HG02943 (cell line): ENCODE data around the gene ADGRL3.
"Not testable (repeated sequence)": the region's sequence is repeated elsewhere in the genome, so short reads cannot be mapped to it uniquely, and the experiment has no call there.

ENCODE experiments used
- ATAC-seq: cut with Tn5 transposase; IDR thresholded peaks from one replicate; pipeline ENCODE4 v1.9.1; 2021; ENCODE audit warnings: mild to moderate bottlenecking, low read depth, moderate library complexity; ENCODE audit not compliant: unreplicated experiment

ADGRL3 gene

DNA sequence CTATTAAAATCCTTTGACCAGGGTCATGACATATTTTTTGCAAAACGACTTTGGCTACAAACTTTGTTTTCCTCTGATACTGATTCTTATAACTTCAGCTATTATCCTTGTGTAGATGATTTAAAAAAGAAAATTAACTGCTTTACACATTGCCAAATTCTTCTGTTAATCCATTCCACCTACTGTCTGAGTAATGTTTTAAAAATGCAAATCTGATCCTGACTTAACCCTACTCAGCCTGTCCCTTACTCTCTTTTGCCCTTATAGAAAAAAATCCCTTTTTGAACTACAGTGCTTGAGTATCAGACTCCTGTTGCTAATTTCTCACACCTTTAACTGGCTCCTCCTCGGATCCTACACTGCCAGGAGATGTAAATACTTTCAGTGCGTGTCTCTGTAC, 723.1 kb downstream of the ADGRL3 start:
- no peak for ATAC-seq

DNA sequence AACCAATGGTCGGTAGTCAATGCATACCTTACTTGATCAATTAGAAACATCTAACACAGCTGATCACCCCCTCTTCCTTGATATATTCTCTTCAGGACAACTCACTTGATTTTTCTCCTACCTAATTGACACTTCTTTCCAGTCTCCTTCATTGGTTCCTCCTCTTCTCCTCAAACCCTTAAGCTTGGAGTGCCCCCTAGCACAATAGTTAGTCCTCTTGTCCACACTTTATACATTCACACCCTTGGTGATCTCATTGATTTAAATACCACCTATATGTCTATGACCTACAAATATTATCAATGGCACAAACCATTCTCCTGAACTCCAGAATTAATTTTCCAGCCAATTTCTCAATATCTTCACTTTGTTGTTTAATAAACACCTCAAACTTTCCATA, 724.0 kb downstream of the ADGRL3 start:
- no peak for ATAC-seq

DNA sequence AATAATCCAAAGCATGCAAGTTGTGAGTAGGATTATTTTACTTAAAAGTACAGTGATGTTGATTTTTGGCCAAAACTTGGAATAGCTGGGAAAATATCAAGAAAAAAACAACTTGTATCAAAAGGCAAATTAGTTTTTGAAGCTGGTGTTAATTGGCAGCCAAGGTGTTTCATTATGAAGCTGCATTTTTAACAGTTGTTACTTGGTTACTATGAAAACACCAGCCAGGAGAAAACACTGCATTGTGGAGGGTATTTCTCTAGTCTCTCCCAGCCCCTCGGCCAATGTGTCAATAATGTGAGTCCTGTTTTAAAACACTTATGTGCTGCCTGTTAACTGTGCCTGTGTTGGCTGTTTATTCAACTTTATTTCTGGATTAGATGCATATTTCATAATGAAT, 733.4 kb downstream of the ADGRL3 start:
- no peak for ATAC-seq

DNA sequence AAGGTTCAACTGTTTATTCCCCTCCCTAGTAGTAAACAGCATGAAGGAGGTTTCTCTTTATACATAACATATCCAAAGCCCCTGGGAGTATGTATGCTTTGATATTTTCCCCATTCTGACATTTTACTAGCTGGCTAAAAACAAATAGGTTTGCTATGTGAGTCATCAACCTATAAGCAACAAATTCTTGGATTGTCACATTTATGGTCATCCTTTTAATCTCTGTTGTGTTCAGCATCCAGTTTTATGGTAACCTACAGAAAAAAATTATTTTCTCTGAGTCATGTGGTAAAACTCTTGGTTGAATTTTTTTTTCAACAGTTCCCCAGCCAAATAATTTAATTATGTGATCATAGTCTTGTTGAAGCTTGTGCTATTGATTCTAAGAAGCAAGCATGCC, 734.1 kb downstream of the ADGRL3 start:
- no peak for ATAC-seq

DNA sequence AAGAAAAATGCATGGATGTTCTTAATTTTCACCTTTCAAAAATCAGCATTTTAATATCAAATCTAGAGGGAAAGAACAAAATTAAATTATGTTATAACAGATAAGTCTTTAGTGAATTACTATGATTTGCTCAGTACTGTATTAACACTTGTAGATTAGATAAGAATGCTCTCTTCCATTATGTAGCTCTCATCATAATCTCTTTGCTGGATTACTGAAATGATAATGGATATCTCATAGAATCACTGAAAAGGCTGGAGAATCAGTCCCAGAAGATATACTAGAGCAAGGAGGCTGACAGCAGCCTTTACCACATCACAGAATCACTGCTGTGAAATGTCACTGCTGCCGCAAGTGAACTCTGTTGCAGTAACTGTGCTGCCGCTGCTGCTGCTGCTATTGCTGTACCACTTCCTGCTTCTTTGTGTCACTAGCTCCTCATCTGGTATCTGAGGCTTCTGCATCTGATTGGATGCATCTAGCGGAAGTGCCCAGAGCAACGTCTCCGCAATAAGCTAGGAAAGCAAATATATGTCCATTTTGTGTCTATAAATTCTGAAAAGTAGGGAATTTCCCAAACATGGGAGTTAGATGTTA, 738.2 kb downstream of the ADGRL3 start:
- ATAC-seq = no peak

DNA sequence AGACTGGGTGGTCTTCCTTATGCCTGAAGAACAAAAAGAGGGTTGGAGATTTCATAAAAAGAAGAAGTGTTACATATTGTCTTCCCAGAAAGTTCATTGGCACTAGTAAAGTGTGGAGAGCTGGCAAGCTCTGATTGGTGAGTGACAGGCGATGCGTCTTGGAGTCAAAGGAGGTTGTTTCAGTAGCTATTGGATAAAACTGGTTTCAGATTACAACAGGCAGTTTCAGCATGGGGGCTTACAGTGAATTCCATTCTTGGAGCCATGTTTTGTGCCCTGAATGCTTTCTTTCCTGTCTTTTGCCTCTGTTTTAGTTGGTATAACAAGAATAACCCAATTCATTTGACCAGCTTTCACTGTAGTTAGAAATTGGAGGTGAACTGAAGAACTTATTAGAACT, 750.5 kb downstream of the ADGRL3 start:
- ATAC-seq = no peak

DNA sequence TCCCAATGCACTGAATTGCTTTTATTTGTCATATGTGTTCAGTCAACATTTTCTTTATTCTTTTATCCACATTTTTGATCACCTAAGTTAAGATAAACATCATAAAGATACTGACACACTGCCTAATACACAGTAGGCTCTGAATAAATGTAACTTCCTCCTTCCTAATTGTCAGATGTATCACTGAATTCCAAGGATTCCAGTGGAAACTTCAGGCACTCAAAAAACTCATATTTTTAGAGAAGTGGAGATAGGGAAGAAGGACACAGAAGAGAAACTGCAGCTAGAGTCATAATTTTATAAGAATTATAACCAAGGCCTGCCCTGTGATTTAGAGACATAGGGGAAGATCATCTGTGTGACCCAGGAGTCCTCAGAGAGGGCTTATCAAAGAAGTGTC, 753.3 kb downstream of the ADGRL3 start:
- no peak for ATAC-seq

DNA sequence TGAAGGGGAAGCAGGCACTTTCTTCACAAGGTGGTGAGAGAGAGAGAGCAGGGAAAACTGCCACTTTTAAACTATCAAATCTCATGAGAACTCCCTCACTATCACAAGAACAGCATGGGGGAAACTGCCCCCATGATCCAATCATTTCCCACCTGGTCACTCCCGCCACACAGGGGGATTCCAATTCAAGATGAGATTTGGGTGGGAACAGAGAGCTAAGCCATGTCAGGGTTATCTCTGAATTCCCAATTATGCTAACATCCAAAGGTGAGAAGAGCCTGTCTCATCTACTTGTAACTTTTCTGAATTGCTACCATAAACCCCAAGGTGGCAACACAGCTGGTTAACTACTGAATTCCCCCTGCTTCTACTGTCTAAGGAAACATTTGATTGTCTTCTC, 758.5 kb downstream of the ADGRL3 start:
- no peak for ATAC-seq

DNA sequence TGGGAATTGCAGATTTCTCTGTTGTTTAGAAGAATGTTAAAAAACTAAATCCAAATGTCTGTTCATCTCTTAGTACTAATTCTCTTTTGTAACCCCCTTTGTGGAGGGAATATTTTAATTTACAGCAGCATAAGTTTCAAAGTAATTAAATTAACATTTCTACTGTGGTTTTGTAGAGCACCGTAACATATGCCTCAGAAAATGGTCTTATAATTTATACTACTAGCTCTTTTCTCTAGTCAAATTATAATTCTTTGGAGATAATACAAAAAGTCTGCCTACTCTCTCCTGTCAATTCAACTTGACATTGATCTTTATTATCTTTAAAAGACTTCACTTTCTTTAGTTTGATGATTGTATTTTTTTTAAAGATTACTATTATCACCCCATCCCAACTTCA, 759.0 kb downstream of the ADGRL3 start:
- ATAC-seq = no peak

DNA sequence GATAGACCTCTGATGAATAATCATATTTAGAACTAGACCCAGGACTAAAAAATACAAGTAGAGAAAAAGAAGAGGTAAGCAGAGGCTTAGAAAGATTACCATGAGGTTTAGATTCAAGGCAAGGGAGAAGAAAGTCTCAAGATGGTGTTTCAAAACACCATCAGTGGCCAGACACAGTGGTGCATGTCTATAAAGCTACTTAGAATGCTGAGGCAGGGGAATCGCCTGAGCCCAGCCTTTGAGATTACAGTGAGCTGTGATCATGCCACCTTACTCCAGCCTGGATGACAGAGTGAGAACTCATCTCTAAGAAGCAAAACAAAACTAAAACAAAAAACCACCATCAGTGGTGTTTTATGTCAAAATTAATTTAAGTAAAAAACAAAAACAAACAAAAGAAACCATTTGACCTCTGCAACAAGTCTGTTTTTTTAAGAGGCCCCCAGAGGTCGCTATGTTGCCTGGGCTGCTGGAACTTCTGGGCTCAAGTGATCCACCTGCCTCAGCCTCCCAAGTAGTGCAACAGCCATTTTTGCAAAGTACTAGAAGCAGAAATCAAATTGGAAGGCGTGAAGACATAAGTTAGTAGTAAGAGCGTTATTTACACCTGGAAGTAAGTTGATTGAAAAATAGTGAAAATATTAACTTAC, 784.3 kb downstream of the ADGRL3 start:
- no peak for ATAC-seq

DNA sequence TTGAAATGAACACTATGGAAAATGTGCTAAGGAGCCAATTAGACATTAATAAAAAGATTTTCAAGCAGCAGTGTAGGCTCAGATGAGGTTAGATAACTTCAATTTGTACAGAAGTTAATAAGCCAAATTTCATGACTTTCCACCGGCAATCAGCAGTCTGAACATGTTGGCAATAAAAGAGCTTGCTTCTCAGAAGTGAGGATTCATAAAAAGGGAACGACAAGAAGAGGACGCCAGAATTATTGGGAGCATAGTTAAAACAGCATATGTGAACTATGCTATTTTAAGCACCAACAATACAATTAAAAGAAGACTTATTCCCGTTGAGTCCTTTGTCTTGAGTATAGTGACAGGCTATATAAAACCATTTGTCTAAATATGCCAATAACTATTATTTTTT, 785.3 kb downstream of the ADGRL3 start:
- no peak for ATAC-seq

DNA sequence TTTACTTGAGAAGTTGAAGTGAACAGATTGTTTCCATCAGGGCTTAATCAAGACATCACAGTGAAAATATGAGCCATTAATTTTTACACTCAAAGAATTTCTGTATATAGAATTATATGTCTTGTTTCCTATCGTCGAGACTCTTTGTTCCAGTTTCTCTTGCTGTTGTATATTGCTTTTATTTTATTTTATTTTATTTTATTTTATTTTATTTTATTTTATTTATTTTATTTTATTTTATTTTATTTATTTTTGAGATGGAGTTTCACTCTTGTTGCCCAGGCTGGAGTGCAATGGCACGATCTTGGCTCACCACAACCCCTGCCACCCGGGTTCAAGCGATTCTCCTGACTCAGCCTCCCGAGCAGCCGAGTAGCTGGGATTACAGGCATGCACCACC, 786.8 kb downstream of the ADGRL3 start:
- not testable (repeated sequence) for ATAC-seq

DNA sequence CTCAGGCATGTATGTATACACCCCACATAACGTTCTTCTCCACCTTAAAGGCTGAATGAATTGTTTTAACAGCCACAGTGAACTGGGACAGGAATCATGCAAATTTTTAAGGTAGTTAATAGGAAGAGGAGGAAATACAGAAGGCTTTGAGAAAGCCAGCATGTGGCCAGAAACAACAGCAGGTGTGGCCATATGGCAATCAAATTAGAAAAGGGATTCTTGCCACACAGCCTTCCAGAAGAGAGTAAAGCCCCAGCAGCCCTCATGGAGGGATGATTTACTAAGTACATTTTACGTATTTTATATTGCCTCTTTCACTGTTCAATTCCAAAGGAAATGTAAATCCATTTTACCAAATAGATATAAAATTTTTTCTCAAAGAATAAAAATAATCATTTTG, 792.2 kb downstream of the ADGRL3 start:
- ATAC-seq = no peak

DNA sequence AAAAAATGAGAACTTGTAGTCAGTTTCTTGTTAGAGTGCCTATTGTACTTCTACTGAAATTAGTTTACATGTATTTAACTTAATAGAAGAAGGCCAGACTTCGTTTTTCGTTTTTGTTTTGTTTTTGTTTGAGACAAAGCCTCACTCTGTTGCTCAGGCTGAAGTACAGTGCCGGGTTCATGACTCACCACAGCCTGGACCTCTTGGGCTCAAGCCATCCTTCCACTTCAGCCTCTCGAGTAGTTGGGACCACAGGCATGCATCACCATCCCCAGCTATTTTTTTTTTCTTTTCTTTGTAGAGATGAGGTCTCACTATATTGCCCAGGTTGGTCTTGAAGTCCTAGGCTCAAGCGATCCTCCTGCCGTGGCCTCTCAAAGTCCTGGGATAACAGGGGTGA, 793.9 kb downstream of the ADGRL3 start:
- ATAC-seq = no peak

DNA sequence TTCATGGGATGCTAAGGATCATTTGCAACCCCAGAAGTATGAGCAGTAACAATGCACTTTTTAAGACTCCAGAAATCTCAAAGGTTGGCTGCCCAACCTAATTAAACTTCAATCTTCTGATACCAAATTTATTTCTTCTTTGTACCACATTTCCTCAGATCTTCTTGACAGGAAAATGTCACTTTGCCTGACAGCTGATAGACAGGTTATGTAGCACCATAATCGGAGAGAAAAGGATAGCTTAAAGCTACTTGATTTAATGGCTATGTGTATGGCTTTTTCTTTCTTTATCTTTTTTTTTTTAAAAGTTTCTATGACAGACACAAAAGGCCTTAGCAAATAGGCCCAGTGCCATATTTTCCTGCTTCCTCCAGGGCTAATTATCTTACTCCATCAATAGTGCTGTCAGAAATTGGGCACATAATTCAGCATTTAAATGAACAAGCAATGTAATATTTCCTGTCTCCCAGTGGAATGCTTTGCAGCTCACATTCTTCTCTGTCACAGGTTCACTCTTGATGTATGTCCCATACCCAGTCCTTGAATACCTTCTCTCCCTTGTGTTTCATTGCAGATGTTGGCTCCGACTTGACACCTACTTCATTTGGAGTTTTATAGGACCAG, 795.7 kb downstream of the ADGRL3 start:
- no peak for ATAC-seq

DNA sequence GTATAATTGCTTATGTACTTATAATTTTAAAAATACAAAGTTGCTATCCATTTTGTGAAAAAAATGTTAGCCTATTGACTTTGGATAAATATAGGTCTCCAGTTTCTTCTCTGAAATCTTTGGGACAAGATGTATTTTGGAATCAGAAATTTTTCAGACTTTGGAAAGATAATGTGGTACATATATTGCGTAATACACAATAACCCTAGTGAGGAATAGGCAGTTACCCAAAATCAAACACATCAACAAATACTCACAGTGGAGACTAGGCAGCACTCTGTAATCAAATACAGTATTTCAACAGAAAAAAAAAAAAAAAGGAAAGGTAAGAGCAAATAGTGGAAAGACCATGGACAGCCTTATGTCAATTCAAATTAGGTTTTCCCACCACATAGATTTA, 796.8 kb downstream of the ADGRL3 start:
- ATAC-seq = no peak

DNA sequence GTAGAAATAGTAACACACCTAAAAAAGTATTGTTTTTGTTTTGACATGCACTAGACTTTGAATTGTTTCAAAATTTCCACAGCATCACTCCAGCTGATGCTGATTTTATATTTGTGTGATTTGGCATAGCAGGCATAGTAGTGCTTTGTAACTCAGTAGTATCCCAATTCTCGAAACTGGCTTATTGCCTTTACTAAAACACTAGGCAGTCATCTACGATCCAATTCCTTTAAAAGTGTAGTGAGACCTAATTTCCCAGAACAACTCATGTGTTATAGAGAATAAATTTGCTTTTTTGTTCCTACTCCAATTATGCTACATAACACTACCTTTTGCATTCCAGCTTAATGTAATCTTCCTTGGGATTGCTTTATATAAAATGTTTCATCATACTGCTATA, 797.7 kb downstream of the ADGRL3 start:
- ATAC-seq = no peak

DNA sequence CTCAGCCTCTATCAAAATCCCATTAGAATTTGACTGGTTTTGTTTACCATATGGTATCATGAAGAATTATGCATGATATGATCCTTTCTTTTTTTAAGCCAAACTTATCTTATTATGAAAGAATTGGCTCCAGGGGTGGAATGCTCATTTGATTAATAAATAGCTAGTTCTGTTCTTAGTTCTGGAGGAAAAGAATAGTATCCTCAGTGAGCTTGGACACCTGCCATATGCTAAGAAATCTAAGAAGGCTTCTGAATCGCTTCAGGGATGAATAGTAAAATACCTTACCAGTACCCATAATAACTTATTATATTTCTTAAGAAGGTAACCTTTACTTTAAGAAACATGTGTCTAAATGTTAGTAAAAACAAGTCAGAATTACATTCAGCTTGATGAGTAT, 803.6 kb downstream of the ADGRL3 start:
- ATAC-seq = no peak

DNA sequence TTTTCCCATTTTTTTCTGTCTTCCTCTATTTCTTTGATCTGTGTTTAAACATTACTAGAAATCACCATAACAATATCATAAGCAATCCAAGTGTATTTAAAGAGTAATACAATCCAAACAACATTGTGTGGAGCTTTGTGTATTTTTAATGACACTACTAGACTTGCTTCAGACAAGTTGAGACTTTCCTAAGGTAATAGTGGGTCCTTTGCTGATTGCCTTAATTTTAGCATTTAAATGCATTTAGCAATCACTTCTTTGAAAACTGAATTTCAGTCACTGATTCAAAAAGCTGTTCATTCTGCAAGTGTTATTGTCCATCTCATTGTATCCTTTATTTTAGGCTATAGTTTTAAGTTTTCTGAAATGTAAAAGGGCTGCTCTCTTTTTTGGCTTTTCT, 804.8 kb downstream of the ADGRL3 start:
- no peak for ATAC-seq

DNA sequence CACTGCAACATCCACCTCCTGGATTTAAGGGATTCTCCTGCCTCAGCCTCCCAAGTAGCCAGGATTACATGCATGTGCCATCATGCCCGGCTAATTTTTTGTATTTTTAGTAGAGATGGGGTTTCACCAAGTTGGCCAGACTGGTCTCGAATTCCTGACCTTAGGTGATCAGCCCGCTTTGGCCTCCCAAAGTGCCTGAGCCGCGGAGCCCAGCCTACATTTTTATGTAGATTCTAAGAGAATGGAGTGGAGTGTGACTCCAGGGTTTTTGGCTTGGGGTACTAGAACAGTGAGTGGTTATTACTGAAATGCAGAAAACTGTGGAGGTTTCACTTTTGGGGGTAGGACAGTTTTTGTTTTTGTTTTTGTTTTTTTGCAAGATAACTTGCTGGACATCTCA, 806.0 kb downstream of the ADGRL3 start:
- no peak for ATAC-seq

DNA sequence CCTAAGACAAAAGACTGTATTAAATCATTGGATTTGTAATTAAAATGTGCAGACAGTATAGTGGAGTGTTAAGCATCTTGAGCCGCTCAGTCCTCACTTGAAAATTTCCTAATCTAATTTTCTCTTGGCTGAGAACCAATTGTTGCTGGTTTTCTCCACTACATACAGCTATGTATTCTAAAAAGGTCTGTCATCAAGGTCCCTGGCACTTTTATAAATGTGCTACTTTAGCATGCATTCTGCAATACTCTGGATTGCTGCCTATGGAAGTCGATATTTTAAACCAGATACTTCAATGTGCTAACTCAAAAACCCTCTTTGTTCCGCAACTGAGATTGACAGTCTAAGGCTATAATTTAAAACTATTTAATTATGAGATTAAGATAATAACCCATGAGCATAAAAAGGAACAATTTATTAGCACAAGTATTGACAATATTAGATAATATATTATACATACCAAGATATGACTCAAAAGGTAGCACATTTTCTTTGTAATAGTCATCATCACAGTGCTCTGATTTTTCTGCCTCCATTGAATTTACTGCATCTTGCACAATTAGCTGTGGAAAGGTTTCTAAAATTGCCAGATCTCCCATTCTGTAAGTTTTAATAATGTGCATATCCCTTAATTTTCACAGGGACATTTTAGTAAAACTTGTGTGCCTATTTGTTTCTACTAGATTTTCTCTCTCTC, 815.1 kb downstream of the ADGRL3 start:
- no peak for ATAC-seq

DNA sequence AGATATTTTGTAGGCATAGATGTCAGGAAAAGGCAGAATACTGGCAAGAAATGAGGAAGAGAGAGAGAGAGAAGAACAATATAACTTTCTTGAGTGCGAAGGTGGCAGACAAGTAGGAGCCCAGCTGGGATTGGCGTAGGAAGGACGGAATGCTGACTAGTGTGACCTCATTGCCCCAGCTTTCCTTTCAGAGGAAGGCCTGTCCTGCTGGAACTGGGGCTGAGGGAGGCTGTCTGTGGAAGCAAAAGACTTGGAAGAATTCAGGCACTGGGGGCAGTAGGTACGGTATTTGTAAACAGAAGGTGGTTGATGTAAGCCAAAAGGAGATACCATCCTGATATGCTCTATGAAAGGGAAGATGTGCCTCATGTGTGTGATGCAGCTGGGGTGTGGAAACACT, 818.4 kb downstream of the ADGRL3 start:
- ATAC-seq = no peak
